HEK293T (cell line): Measurements from ENCODE around the gene TRH.

Experiments
- CTCF ChIA-PET: fragments of 350-600 bp; formaldehyde crosslinking; extraction: SDS; loops from one replicate; lab custom pipeline; 2021; ENCODE audit warnings: antibody characterized with exemption, inconsistent platforms; lab: Yijun Ruan, JAX
- POLR2A ChIA-PET: fragments of 350-600 bp; formaldehyde crosslinking; extraction: SDS; loops from one replicate; lab custom pipeline; 2020; ENCODE audit warnings: antibody characterized with exemption, inconsistent platforms; lab: Yijun Ruan, JAX
- DNase-seq: peaks from one replicate; pipeline ENCODE4 v3.0.0; 2012; ENCODE audit warnings: mixed read lengths; ENCODE audit errors: extremely low spot score
- ARNT ChIP-seq: fragments of 450-650 bp; IDR thresholded peaks from 2 replicates; pipeline ENCODE4 v1.6.1; 2017; ENCODE audit warnings: mild to moderate bottlenecking
- BHLHE40 ChIP-seq: fragments of 450-650 bp; IDR thresholded peaks from 2 replicates; pipeline ENCODE4 v1.6.1; 2016; ENCODE audit warnings: mild to moderate bottlenecking, moderate library complexity, borderline replicate concordance
- CTBP1 ChIP-seq: fragments of 450-650 bp; IDR thresholded peaks from 2 replicates; pipeline ENCODE4 v1.6.1; 2016; ENCODE audit warnings: borderline replicate concordance
- ELF4 ChIP-seq: fragments of 450-650 bp; IDR thresholded peaks from 2 replicates; pipeline ENCODE4 v1.6.1; 2017; ENCODE audit warnings: antibody characterized with exemption
- FOXA1 ChIP-seq: fragments of 450-650 bp; IDR thresholded peaks from 2 replicates; pipeline ENCODE4 v1.6.1; 2016; ENCODE audit warnings: mild to moderate bottlenecking
- FOXK2 ChIP-seq: fragments of 450-650 bp; IDR thresholded peaks from 2 replicates; pipeline ENCODE4 v1.6.1; 2016; ENCODE audit warnings: mild to moderate bottlenecking
- FOXM1 ChIP-seq: fragments of 450-650 bp; IDR thresholded peaks from 2 replicates; pipeline ENCODE4 v1.6.1; 2017; ENCODE audit warnings: mild to moderate bottlenecking, borderline replicate concordance
- HDGF ChIP-seq: fragments of 450-650 bp; IDR thresholded peaks from 2 replicates; pipeline ENCODE4 v1.6.1; 2017; ENCODE audit warnings: antibody characterized with exemption, borderline replicate concordance
- L3MBTL2 ChIP-seq: fragments of 450-650 bp; conservative IDR thresholded peaks from 2 replicates; pipeline ENCODE4 v1.6.1; 2016; ENCODE audit warnings: mild to moderate bottlenecking
- LEF1 ChIP-seq: fragments of 450-650 bp; IDR thresholded peaks from 2 replicates; pipeline ENCODE4 v1.6.1; 2017; ENCODE audit warnings: mild to moderate bottlenecking, borderline replicate concordance
- NFRKB ChIP-seq: fragments of 450-650 bp; IDR thresholded peaks from 2 replicates; pipeline ENCODE4 v1.6.1; 2016; ENCODE audit warnings: mild to moderate bottlenecking, moderate library complexity
- PKNOX1 ChIP-seq: fragments of 450-650 bp; IDR thresholded peaks from 2 replicates; pipeline ENCODE4 v1.6.1; 2016
- SP1 ChIP-seq: fragments of 450-650 bp; IDR thresholded peaks from 2 replicates; pipeline ENCODE4 v1.6.1; 2017
- SUZ12 ChIP-seq: fragments of 450-650 bp; IDR thresholded peaks from 2 replicates; pipeline ENCODE4 v1.6.1; 2016; ENCODE audit warnings: mild to moderate bottlenecking
- TARDBP ChIP-seq: fragments of 450-650 bp; IDR thresholded peaks from 2 replicates; pipeline ENCODE4 v1.6.1; 2016
- ZNF384 ChIP-seq: fragments of 450-650 bp; IDR thresholded peaks from 2 replicates; pipeline ENCODE4 v1.6.1; 2016

Gene TRH

GRCh38 chr3:129937717-129938116 is 36.8 kb upstream of the TRH start:
- ChIA-PET POLR2A (no interaction called here), CTCF (no interaction called here)
- no peak for DNase-seq
- TF ChIP-seq FOXK2 (no peak), CTBP1 (no peak), ZNF384 (no peak), BHLHE40 (no peak), LEF1 (no peak), SP1 (no peak), FOXA1 (no peak), TARDBP (no peak), L3MBTL2 (no peak), ARNT (no peak), PKNOX1 (no peak), SUZ12 (no peak), NFRKB (no peak), ELF4 (no peak), FOXM1 (no peak), HDGF (no peak)

GRCh38 chr3:129938140-129938930 is 36.2 kb upstream of the TRH start:
- POLR2A ChIA-PET, result no interaction called here
- TF ChIP-seq LEF1, result no peak
- TF ChIP-seq FOXK2, result no peak
- no peak for TF ChIP-seq FOXA1
- no peak for TF ChIP-seq ZNF384
- CTCF ChIA-PET, result interaction anchor here (0.8 kb wide), 1 partner anchor 160 kb away, joined by 3 read pairs; no protein-coding TSS in a partner anchor
- DNase-seq, result no peak

- no peak for TF ChIP-seq ARNT
- TF ChIP-seq TARDBP, result no peak
- TF ChIP-seq LEF1, result no peak
- no peak for TF ChIP-seq L3MBTL2
- DNase-seq, result no peak
- ChIA-PET POLR2A (no interaction called here), CTCF (no interaction called here)
Measured at GRCh38 chr3:129940086-129940485, 34.4 kb upstream of the TRH start.

- DNase-seq, result peak; percentile 81
- ChIA-PET POLR2A (interaction anchor here (1.4 kb wide), 1 partner anchor 156 kb away, joined by 3 read pairs; no protein-coding TSS in a partner anchor), CTCF (interaction anchor here (0.6 to 3.2 kb wide), 28 partner anchors 8 to 452 kb away, joined by 3 to 34 read pairs (median 4); no protein-coding TSS in a partner anchor)
- no peak for TF ChIP-seq FOXA1
- TF ChIP-seq ARNT, result no peak
- no peak for TF ChIP-seq PKNOX1
- TF ChIP-seq TARDBP, result no peak
- TF ChIP-seq SUZ12, result no peak
- TF ChIP-seq SP1, result no peak
- no peak for TF ChIP-seq HDGF
- no peak for TF ChIP-seq FOXM1
- no peak for TF ChIP-seq CTBP1
- no peak for TF ChIP-seq FOXK2
- no peak for TF ChIP-seq ELF4
- TF ChIP-seq ZNF384, result no peak
- TF ChIP-seq L3MBTL2, result no peak
- TF ChIP-seq BHLHE40, result no peak
- no peak for TF ChIP-seq LEF1
Measured at GRCh38 chr3:129942296-129942695, 32.2 kb upstream of the TRH start.

GRCh38 chr3:129943020-129943419 is 31.5 kb upstream of the TRH start:
- POLR2A ChIA-PET, result interaction anchor here (1.4 kb wide), 1 partner anchor 155 kb away, joined by 3 read pairs; no protein-coding TSS in a partner anchor

GRCh38 chr3:129944709-129945108 is 29.8 kb upstream of the TRH start:
- DNase-seq, result no peak
- TF ChIP-seq LEF1 (no peak), ELF4 (no peak), ARNT (no peak), ZNF384 (no peak), PKNOX1 (no peak), SP1 (no peak), L3MBTL2 (no peak), BHLHE40 (no peak), CTBP1 (no peak), SUZ12 (no peak), TARDBP (no peak), NFRKB (no peak), FOXK2 (no peak), FOXM1 (no peak), FOXA1 (no peak), HDGF (no peak)
- POLR2A ChIA-PET, result no interaction called here
- CTCF ChIA-PET, result no interaction called here

More at GRCh38 chr3:129943020-129943419, 31.5 kb upstream of the TRH start:
- TF ChIP-seq CTBP1, result no peak
- no peak for TF ChIP-seq HDGF
- DNase-seq, result no peak
- CTCF ChIA-PET, result interaction anchor here (0.6 to 3.2 kb wide), 21 partner anchors 8 to 453 kb away, joined by 3 to 34 read pairs (median 4); no protein-coding TSS in a partner anchor
